Measurements from ENCODE around the gene SEMA3B.

GRCh38 chr3:50323614-50324199 is 54.8 kb downstream of the SEMA3B start:
- TF ChIP-seq, protein P1, sequence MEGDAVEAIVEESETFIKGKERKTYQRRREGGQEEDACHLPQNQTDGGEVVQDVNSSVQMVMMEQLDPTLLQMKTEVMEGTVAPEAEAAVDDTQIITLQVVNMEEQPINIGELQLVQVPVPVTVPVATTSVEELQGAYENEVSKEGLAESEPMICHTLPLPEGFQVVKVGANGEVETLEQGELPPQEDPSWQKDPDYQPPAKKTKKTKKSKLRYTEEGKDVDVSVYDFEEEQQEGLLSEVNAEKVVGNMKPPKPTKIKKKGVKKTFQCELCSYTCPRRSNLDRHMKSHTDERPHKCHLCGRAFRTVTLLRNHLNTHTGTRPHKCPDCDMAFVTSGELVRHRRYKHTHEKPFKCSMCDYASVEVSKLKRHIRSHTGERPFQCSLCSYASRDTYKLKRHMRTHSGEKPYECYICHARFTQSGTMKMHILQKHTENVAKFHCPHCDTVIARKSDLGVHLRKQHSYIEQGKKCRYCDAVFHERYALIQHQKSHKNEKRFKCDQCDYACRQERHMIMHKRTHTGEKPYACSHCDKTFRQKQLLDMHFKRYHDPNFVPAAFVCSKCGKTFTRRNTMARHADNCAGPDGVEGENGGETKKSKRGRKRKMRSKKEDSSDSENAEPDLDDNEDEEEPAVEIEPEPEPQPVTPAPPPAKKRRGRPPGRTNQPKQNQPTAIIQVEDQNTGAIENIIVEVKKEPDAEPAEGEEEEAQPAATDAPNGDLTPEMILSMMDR (conservative IDR thresholded peaks at IDR 0.05; ENCODE audit: low read length): no peak
- no peak for TF ChIP-seq EZH2phosphoT487 (IDR thresholded peaks at IDR 0.05; ENCODE audit: borderline replicate concordance, low read depth, low read length)
